GM12892 (cell line): Measurements from ENCODE around the gene SUDS3.

Source experiments
- POLR2A ChIP-seq: IDR thresholded peaks from 2 replicates; pipeline ENCODE4 v1.6.1; 2011; ENCODE audit warnings: low read depth, low read length, control low read depth
- POLR2AphosphoS5 ChIP-seq: IDR thresholded peaks from 2 replicates; pipeline ENCODE4 v1.6.1; 2011; ENCODE audit warnings: low read depth, low read length, control low read depth

GRCh38 chr12:118398524-118398923, 22.2 kb downstream of the SUDS3 start:
- no peak for TF ChIP-seq POLR2AphosphoS5
- TF ChIP-seq POLR2A: no peak
